Measurements from ENCODE around the gene ACSL3. TPM values are rescaled to one million over a fixed set of nuclear protein-coding genes. Genes with fewer than 3 reads are reported as not detected.

Gene ACSL3
- total and polyA plus RNA-seq, 2 donors (not counting 3 experiments of a cell fraction or from before 2014, with no cell fraction given): 58.7 to 139 TPM

DNA sequence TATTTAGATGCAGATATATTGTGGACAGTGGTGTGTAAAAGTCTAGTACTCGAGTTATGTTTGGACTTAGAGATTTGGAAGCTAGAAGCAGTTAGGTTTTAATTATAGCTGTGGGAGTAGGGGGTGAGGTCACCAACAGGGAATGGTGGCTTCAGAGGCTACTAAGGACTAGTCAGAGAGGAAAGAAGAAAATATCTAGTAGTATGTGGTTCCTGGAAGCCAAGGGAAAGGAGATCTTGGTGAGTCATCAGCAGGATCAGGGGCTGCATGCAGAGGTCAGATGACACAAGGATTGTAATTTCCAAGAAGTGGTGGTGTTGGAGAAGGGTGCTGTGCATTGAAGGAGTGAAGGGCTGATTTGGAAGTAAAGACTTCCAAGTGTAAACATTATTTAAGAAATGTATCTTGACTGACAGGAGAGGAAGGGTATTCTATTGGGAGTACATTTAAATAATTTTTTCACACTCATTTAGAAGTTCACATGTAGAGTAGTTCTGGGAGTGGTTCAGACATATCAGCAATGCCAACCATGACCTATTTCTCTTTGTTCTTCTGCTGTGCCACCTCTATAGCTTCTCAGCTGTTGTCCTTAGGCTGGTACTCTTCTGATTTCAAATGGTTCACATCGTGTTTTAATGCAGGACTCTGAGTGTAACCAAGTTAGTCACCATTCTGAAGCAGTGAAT is 59.1 kb downstream of the ACSL3 start:
- H3K9ac ChIP-seq (replicated peaks; ENCODE audit: extremely low read depth, insufficient read depth, low read length): no peak overlapping the region
- FAIRE-seq (peak; percentile 86), DNase-seq (ENCODE audit: low read depth, low spot score) (peak; percentile 69)
- H3K27me3 ChIP-seq (ENCODE audit: control insufficient read depth in 2 of 2, insufficient read depth in 2 of 2, low read length in 2 of 2): no peaks in the 10 kb centered on the region
- no peak overlapping the region for H2AFZ ChIP-seq (ENCODE audit: low read depth, low read length)
- peaks cover 29% of the 10 kb centered on the region for H3K79me2 ChIP-seq (ENCODE audit: control insufficient read depth, insufficient read depth, low read length)
- H4K20me1 ChIP-seq (replicated peaks; ENCODE audit: control insufficient read depth, extremely low read depth, insufficient read depth, low read length): peaks cover 3% of the 10 kb centered on the region
- peaks cover 15% of the 10 kb centered on the region for H3K4me1 ChIP-seq (ENCODE audit: control insufficient read depth, extremely low read depth, insufficient read depth, low read length)
- H3K4me2 ChIP-seq (ENCODE audit: insufficient read depth, low read length): peak overlapping the region; percentile 57
- dilution Hi-C loops (cut with MboI; ENCODE audit: extremely low pct_ligation_motif_present, low sequenced_read_pairs): no loop called here
- BruUV-seq (replicated peaks): no TSS peak
- H3K9me3 ChIP-seq (replicated peaks; ENCODE audit: control insufficient read depth, insufficient read depth, low read length): no peaks in the 10 kb centered on the region
- peak overlapping the region; percentile 28 for H3K27ac ChIP-seq (ENCODE audit: insufficient read depth, low read depth, low read length)
- intact Hi-C loops (cut with micrococcal nuclease): no loop called here
- no peaks in the 10 kb centered on the region for H3K9me1 ChIP-seq (replicated peaks; ENCODE audit: control insufficient read depth, extremely low read depth, insufficient read depth, low read length)
- H3K4me3 ChIP-seq (replicated peaks in 1 of 3; ENCODE audit: insufficient read depth in 1 of 3, low read depth in 1 of 3, low read length in 3 of 3): no peak overlapping the region
- peaks cover 2 to 34% of the 10 kb centered on the region in 2 experiments for H3K36me3 ChIP-seq (ENCODE audit: control insufficient read depth in 2 of 2, extremely low read depth in 1 of 2, insufficient read depth in 2 of 2, low read length in 2 of 2)
- ChIA-PET POLR2A (no interaction called here), CTCF (interaction anchor here (0.6 to 2.1 kb wide), 5 partner anchors 19 to 229 kb away, joined by 3 to 17 read pairs (median 4); no protein-coding TSS in a partner anchor)
- peak; percentile 46 for TF ChIP-seq GATA2 (IDR thresholded peaks at IDR 0.05; ENCODE audit: insufficient read depth, insufficient read length, low read depth, low read length)
- TF ChIP-seq POLR2AphosphoS5 (IDR thresholded peaks at IDR 0.05; ENCODE audit: insufficient read depth, low read depth, low read length): no peak
- peak; percentile 85 for TF ChIP-seq JUN (IDR thresholded peaks at IDR 0.05; ENCODE audit: borderline replicate concordance, insufficient read depth, insufficient read length, low read depth)
- peak; percentile 94 for TF ChIP-seq FOS (IDR thresholded peaks at IDR 0.05; ENCODE audit: borderline replicate concordance, insufficient read depth, low read length)
- TF ChIP-seq POLR2A (IDR thresholded peaks at IDR 0.05; ENCODE audit: low read depth, low read length): no peak

DNA sequence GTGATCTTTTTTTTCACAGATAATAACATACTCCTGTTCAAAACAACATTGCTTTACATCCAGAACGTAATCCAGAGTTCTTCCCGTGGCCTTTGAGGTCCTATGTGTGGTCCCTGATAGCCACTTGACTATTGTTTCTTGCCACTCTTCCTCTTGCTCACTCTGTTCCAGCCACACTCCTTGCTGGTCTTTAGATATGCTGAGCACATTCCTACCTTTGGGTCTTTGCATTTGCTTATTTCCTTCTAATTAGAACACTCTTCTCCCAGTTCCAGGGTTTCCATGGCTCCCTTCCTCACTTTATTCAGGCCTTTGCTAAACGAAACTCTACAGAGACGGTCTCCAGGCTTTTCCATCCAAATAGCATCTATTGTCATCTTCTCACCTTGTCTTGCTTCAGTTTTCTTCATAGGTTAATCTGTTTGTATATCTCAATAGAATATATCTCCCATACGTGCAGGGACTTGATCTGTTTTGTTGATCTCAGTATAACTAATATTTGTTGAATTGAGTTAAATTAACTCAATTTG is 59.9 kb downstream of the ACSL3 start:
- DNase-seq (ENCODE audit: low read depth, low spot score) (no peak), FAIRE-seq (no peak)
- TF ChIP-seq POLR2A (IDR thresholded peaks at IDR 0.05; ENCODE audit: low read depth, low read length) (no peak), EZH2 (IDR thresholded peaks at IDR 0.05; ENCODE audit: borderline replicate concordance, low read depth, low read length, severe bottlenecking) (no peak), FOS (IDR thresholded peaks at IDR 0.05; ENCODE audit: borderline replicate concordance, insufficient read depth, low read length) (no peak), JUN (IDR thresholded peaks at IDR 0.05; ENCODE audit: borderline replicate concordance, insufficient read depth, insufficient read length, low read depth) (no peak), MYC (IDR thresholded peaks at IDR 0.05; ENCODE audit: low read depth, low read length) (no peak), POLR2AphosphoS5 (IDR thresholded peaks at IDR 0.05; ENCODE audit: insufficient read depth, low read depth, low read length) (no peak), GATA2 (IDR thresholded peaks at IDR 0.05; ENCODE audit: insufficient read depth, insufficient read length, low read depth, low read length) (no peak)
- TF ChIP-seq, protein P1, sequence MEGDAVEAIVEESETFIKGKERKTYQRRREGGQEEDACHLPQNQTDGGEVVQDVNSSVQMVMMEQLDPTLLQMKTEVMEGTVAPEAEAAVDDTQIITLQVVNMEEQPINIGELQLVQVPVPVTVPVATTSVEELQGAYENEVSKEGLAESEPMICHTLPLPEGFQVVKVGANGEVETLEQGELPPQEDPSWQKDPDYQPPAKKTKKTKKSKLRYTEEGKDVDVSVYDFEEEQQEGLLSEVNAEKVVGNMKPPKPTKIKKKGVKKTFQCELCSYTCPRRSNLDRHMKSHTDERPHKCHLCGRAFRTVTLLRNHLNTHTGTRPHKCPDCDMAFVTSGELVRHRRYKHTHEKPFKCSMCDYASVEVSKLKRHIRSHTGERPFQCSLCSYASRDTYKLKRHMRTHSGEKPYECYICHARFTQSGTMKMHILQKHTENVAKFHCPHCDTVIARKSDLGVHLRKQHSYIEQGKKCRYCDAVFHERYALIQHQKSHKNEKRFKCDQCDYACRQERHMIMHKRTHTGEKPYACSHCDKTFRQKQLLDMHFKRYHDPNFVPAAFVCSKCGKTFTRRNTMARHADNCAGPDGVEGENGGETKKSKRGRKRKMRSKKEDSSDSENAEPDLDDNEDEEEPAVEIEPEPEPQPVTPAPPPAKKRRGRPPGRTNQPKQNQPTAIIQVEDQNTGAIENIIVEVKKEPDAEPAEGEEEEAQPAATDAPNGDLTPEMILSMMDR (IDR thresholded peaks at IDR 0.05; ENCODE audit: extremely low read depth in 1 of 2, insufficient read depth in 1 of 2, low read depth in 1 of 2, low read length in 2 of 2): no peak
- TF ChIP-seq, protein P2, sequence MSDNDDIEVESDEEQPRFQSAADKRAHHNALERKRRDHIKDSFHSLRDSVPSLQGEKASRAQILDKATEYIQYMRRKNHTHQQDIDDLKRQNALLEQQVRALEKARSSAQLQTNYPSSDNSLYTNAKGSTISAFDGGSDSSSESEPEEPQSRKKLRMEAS (IDR thresholded peaks at IDR 0.05; ENCODE audit: insufficient read depth, insufficient read length): no peak
- Histone ChIP-seq H4K20me1 (replicated peaks; ENCODE audit: control insufficient read depth, extremely low read depth, insufficient read depth, low read length) (peaks cover 2% of the 10 kb centered on the region), H3K9me3 (replicated peaks; ENCODE audit: control insufficient read depth, insufficient read depth, low read length) (no peaks in the 10 kb centered on the region), H3K9me1 (replicated peaks; ENCODE audit: control insufficient read depth, extremely low read depth, insufficient read depth, low read length) (no peaks in the 10 kb centered on the region), H3K36me3 (ENCODE audit: control insufficient read depth in 2 of 2, extremely low read depth in 1 of 2, insufficient read depth in 2 of 2, low read length in 2 of 2) (peaks cover 2 to 34% of the 10 kb centered on the region in 2 experiments), H3K27me3 (ENCODE audit: control insufficient read depth in 2 of 2, insufficient read depth in 2 of 2, low read length in 2 of 2) (no peaks in the 10 kb centered on the region), H3K4me2 (ENCODE audit: insufficient read depth, low read length) (no peak overlapping the region), H3K27ac (ENCODE audit: insufficient read depth, low read depth, low read length) (no peak overlapping the region), H3K4me1 (ENCODE audit: control insufficient read depth, extremely low read depth, insufficient read depth, low read length) (peaks cover 15% of the 10 kb centered on the region), H3K9ac (replicated peaks; ENCODE audit: extremely low read depth, insufficient read depth, low read length) (no peak overlapping the region), H3K4me3 (replicated peaks in 1 of 3; ENCODE audit: insufficient read depth in 1 of 3, low read depth in 1 of 3, low read length in 3 of 3) (no peak overlapping the region), H3K79me2 (ENCODE audit: control insufficient read depth, insufficient read depth, low read length) (peaks cover 25% of the 10 kb centered on the region), H2AFZ (ENCODE audit: low read depth, low read length) (no peak overlapping the region)
- ChIA-PET CTCF (interaction anchor here (2.1 kb wide), 1 partner anchor 18 kb away, joined by 17 read pairs; no protein-coding TSS in a partner anchor), POLR2A (no interaction called here)
- dilution Hi-C loops (cut with MboI; ENCODE audit: extremely low pct_ligation_motif_present, low sequenced_read_pairs) (no loop called here), intact Hi-C loops (cut with micrococcal nuclease) (no loop called here)
- BruUV-seq (replicated peaks): no TSS peak

All from endothelial cell of umbilical vein (primary cell).